ENCODE results near the gene MAPKAPK2.

GRCh38 chr1:206708882-206709281, 24.2 kb downstream of the MAPKAPK2 start:
- TF ChIP-seq CTCF (IDR thresholded peaks at IDR 0.05): no peak
- TF ChIP-seq POLR2A (IDR thresholded peaks at IDR 0.05): no peak
